Measurements from ENCODE around the gene TP73. TPM values are rescaled to one million over a fixed set of nuclear protein-coding genes. Genes with fewer than 3 reads are reported as not detected.

Gene TP73
- total RNA-seq, 2 donors from 2014 or later, result 0.11 to 0.70 TPM

GRCh38 chr1:3678361-3679097 lies 26.2 kb downstream of the TP73 start:
- ATAC-seq (no peak), DNase-seq (no peak)
- intact Hi-C loops (cut with DNase I, micrococcal nuclease), result no loop called here

GRCh38 chr1:3679098-3679555 lies 26.8 kb downstream of the TP73 start:
- DNase-seq (no peak), ATAC-seq (no peak)
- intact Hi-C loops (cut with DNase I, micrococcal nuclease), result no loop called here

DNA sequence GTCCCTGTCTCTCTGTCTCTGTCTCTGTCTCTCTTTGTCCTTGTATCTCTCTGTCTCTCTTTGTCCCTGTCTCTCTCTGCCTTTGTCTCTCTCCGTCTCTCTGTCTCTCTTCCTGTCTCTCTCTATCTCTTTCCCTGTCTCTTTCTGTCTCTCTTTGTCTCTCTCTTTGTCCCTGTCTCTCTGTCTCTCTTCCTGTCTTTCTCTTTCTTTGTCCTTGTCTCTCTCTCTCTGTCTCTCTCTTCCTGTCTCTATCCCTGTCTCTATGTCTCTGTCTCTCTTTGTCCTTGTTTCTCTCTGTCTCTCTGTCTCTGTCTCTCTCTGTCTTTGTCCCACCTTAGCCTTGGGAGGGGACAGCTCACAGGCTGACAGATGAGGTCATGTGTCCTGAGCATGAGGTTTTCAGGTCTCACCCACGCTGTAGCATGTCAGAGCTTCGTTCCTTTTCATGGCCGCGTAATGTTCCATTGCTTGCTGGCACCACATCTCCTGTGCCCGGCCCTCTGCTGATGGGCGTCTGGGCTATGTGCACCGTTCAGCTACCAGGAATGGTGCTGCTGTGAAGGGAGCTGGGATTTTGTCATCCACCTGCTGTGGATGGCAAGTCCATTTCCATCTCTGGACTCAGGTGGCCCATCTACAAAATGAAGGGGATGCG lies 27.6 kb downstream of the TP73 start:
- no peak for DNase-seq
- intact Hi-C loops (cut with DNase I, micrococcal nuclease), result no loop called here
- ATAC-seq, result no peak

DNA sequence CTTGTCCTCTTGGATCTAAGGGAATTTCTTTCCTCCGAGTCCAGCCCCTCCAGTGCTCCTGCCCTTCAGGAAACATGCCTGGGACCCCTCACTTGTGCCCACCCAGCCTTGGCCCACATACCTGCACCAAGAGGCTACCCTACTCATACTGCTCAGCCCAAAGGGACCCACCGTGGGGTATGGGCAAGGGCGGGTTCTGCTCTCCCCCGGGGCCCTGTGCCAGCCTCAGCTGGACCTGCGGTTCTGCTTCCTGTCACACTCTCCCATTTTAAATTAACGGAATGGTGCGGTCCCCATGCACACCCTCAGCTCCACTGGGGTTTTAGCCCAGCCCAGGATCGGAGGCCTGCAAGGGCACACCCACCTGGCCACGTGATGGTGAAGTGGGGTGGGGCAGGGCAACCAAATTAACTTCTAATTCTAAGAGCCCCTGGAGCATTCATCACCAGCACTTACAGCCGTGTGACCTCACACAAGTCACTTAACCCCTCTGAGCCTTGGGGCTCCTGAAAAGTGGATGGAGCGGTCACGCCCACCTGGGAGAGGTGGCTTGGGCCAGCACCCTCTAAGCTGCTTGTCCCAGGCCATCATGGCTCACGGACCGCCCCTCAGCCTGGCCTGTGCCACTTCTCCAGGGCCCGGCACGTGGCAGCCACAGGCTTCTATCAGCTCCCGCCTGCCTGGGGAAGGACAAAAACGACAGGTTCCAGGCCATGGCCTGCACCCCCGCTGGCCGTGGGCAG lies 28.3 kb downstream of the TP73 start:
- intact Hi-C loops (cut with DNase I, micrococcal nuclease), result no loop called here
- ATAC-seq (no peak), DNase-seq (no peak)

GRCh38 chr1:3681231-3681897 lies 29.0 kb downstream of the TP73 start:
- intact Hi-C loops (cut with DNase I, micrococcal nuclease), result no loop called here
- ATAC-seq (no peak), DNase-seq (no peak)

- no peak for DNase-seq
- intact Hi-C loops (cut with DNase I, micrococcal nuclease), result no loop called here
Measured at GRCh38 chr1:3681898-3682806, 29.8 kb downstream of the TP73 start.

DNA sequence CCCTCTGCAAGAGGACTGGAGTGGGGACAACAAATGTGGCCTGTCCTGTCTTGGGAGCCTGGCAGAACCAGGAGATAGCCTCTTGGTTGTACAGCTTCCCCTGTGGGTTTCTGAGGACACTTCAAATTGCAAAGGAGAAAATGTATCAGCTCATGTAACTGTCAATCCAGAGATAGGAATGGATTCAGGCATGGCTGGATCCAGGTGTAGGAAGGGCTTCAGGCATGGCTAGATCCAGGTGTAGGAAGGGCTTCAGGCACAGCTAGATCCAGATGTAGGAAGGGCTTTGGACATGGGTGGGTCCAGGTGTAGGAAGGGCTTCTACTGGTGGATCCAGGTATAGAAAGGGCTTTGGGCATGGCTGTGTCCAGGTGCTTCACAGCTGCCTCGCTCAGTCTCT lies 30.9 kb downstream of the TP73 start:
- intact Hi-C loops (cut with DNase I, micrococcal nuclease), result no loop called here
- DNase-seq (no peak), ATAC-seq (no peak)

More at GRCh38 chr1:3681898-3682806, 29.8 kb downstream of the TP73 start:
- ATAC-seq, result no peak

DNA sequence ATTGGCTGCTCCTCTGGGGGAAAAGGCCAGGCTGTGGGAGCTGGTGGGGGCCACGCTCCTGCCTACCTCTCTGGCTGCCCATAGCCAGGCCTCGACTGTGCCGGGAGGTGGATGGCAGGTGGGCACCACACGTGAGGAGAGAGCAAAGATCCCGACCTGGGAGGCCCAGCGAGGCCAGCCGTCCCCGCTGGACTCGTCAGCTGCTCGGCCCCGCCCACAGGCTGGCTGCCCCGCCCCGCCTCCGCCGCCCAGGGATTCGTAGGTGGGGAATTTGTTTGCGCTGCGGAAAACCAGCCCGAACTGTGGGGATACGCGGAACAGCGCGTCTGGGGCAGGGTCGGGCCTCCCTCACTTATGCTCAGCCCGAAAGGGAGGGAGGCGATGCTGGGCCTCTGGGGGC lies 31.7 kb downstream of the TP73 start:
- intact Hi-C loops (cut with DNase I, micrococcal nuclease), result no loop called here
- ATAC-seq (peak; percentile 69), DNase-seq (peak in 1 of 2 donors; percentile 49)

- intact Hi-C loops (cut with DNase I, micrococcal nuclease), result no loop called here
- no peak for ATAC-seq
- no peak for DNase-seq
Measured at GRCh38 chr1:3685222-3685621, 32.9 kb downstream of the TP73 start.

GRCh38 chr1:3685906-3686305 lies 33.6 kb downstream of the TP73 start:
- DNase-seq (no peak), ATAC-seq (no peak)
- intact Hi-C loops (cut with DNase I, micrococcal nuclease), result no loop called here

- no peak for ATAC-seq
- no peak for DNase-seq
- intact Hi-C loops (cut with DNase I, micrococcal nuclease), result no loop called here
Measured at GRCh38 chr1:3687504-3687903, 35.2 kb downstream of the TP73 start.

GRCh38 chr1:3688356-3689137 lies 36.2 kb downstream of the TP73 start:
- no peak for ATAC-seq

GRCh38 chr1:3689138-3689750 lies 36.9 kb downstream of the TP73 start:
- intact Hi-C loops (cut with DNase I, micrococcal nuclease), result no loop called here
- DNase-seq (no peak), ATAC-seq (no peak)

More at GRCh38 chr1:3688356-3689137, 36.2 kb downstream of the TP73 start:
- intact Hi-C loops (cut with DNase I, micrococcal nuclease), result no loop called here
- no peak for DNase-seq

DNA sequence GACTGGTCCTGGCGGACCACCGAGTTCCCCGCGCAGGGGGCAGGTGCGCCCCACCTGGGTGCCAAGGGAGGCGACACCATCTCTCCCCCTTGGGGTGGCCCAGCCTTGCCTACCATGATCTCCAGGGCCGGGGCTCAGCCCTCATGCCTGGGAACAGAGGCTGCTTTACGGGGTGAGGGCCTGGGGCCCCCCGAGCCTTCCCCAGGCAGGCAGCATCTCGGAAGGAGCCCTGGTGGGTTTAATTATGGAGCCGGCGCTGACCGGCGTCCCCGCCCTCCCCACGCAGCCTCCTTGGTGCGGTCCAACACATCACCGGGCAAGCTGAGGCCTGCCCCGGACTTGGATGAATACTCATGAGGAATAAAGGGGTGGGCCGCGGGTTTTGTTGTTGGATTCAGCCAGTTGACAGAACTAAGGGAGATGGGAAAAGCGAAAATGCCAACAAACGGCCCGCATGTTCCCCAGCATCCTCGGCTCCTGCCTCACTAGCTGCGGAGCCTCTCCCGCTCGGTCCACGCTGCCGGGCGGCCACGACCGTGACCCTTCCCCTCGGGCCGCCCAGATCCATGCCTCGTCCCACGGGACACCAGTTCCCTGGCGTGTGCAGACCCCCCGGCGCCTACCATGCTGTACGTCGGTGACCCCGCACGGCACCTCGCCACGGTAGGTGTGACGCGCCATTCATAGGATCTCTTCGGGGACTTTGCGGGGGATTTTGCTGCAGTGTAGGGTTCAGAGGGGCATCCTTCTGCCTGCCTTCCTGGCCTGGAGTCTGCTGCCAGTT lies 38.2 kb downstream of the TP73 start:
- intact Hi-C loops (cut with DNase I, micrococcal nuclease), result no loop called here
- ATAC-seq (no peak), DNase-seq (no peak)

DNA sequence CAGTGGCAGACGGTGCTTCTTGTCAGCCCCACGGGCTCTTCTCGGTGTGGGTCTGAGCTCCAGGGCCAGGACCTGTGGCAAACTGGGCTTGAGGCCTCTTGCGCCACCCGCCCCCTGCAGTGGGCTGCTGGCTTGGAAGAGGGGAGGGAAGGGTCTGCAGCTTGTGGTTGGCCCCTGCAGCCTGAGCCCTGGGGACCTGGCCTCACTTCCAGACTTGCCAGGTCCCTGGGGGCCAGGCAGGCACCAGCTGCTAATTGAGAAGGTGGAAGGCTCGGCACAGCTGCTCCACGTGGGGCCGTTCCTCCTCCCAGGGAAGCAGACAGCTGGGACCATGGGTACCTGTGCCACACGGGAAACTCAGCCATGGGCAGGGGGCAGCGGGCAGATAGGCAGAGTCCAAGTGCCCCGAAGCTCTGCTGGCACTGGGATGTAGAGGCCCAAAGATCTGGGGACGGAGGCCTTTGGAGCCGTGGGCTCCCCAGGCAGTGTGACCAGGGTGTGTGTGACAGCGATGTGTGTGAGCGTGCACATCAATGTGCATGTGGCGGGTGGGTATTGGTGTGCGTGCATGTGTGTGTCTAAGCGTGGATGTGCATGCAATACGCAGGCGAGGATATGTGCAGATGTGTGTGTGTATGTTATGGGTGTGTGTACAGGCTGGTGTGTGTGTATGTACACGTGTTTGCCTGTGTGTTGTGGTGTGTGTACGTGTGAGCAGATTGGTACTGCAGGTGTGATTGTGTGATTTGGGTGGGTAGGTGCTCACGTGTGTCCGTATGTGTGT lies 39.3 kb downstream of the TP73 start:
- ATAC-seq (no peak), DNase-seq (no peak)
- intact Hi-C loops (cut with DNase I, micrococcal nuclease), result no loop called here

- no peak for ATAC-seq
- no peak for DNase-seq
- intact Hi-C loops (cut with DNase I, micrococcal nuclease), result no loop called here
Measured at GRCh38 chr1:3692598-3692997, 40.3 kb downstream of the TP73 start.

All from left colon (tissue), 2 donors.